ENCODE measurements around the gene CSTA.

Gene CSTA

GRCh38 chr3:122316368-122316767, 8.7 kb upstream of the CSTA start:
- DNase-seq (ENCODE audit: insufficient read length, low spot score), result no peak
- no peak for FAIRE-seq
- TF ChIP-seq SPI1 (IDR thresholded peaks at IDR 0.05; ENCODE audit: low read depth, low read length) (no peak), POLR2AphosphoS5 (IDR thresholded peaks at IDR 0.05; ENCODE audit: low read depth, low read length) (no peak), PAX5 (IDR thresholded peaks at IDR 0.05; ENCODE audit: insufficient read depth, low read length, severe bottlenecking) (no peak), TAF1 (IDR thresholded peaks at IDR 0.05; ENCODE audit: low read depth, low read length) (no peak), POU2F2 (IDR thresholded peaks at IDR 0.05; ENCODE audit: low read depth, low read length) (no peak), POLR2A (IDR thresholded peaks at IDR 0.05; ENCODE audit: low read depth, low read length) (no peak)

- FAIRE-seq (no peak), DNase-seq (ENCODE audit: insufficient read length, low spot score) (no peak)
- TF ChIP-seq POLR2A (IDR thresholded peaks at IDR 0.05; ENCODE audit: low read depth, low read length) (no peak), POU2F2 (IDR thresholded peaks at IDR 0.05; ENCODE audit: low read depth, low read length) (no peak), POLR2AphosphoS5 (IDR thresholded peaks at IDR 0.05; ENCODE audit: low read depth, low read length) (no peak), PAX5 (IDR thresholded peaks at IDR 0.05; ENCODE audit: insufficient read depth, low read length, severe bottlenecking) (no peak), SPI1 (IDR thresholded peaks at IDR 0.05; ENCODE audit: low read depth, low read length) (no peak), TAF1 (IDR thresholded peaks at IDR 0.05; ENCODE audit: low read depth, low read length) (no peak)
Observed at GRCh38 chr3:122318620-122319019, 6.4 kb upstream of the CSTA start.

GRCh38 chr3:122322095-122323075, 2.7 kb upstream of the CSTA start:
- FAIRE-seq (peak; percentile 68), DNase-seq (ENCODE audit: insufficient read length, low spot score) (no peak)
- TF ChIP-seq POLR2AphosphoS5 (IDR thresholded peaks at IDR 0.05; ENCODE audit: low read depth, low read length), result no peak
- no peak for TF ChIP-seq POLR2A (IDR thresholded peaks at IDR 0.05; ENCODE audit: low read depth, low read length)
- no peak for TF ChIP-seq PAX5 (IDR thresholded peaks at IDR 0.05; ENCODE audit: insufficient read depth, low read length, severe bottlenecking)
- no peak for TF ChIP-seq POU2F2 (IDR thresholded peaks at IDR 0.05; ENCODE audit: low read depth, low read length)
- no peak for TF ChIP-seq TAF1 (IDR thresholded peaks at IDR 0.05; ENCODE audit: low read depth, low read length)
- TF ChIP-seq SPI1 (IDR thresholded peaks at IDR 0.05; ENCODE audit: low read depth, low read length), result no peak

- FAIRE-seq (peak; percentile 16), DNase-seq (ENCODE audit: insufficient read length, low spot score) (no peak)
- TF ChIP-seq SPI1 (IDR thresholded peaks at IDR 0.05; ENCODE audit: low read depth, low read length), result peak; percentile 84
- no peak for TF ChIP-seq PAX5 (IDR thresholded peaks at IDR 0.05; ENCODE audit: insufficient read depth, low read length, severe bottlenecking)
- TF ChIP-seq POU2F2 (IDR thresholded peaks at IDR 0.05; ENCODE audit: low read depth, low read length), result no peak
- no peak for TF ChIP-seq POLR2A (IDR thresholded peaks at IDR 0.05; ENCODE audit: low read depth, low read length)
- no peak for TF ChIP-seq TAF1 (IDR thresholded peaks at IDR 0.05; ENCODE audit: low read depth, low read length)
- no peak for TF ChIP-seq POLR2AphosphoS5 (IDR thresholded peaks at IDR 0.05; ENCODE audit: low read depth, low read length)
Observed at GRCh38 chr3:122325769-122326168, 721 bp downstream of the CSTA start.

GRCh38 chr3:122331886-122332285, 6.8 kb downstream of the CSTA start:
- TF ChIP-seq POU2F2 (IDR thresholded peaks at IDR 0.05; ENCODE audit: low read depth, low read length) (no peak), POLR2A (IDR thresholded peaks at IDR 0.05; ENCODE audit: low read depth, low read length) (no peak), SPI1 (IDR thresholded peaks at IDR 0.05; ENCODE audit: low read depth, low read length) (no peak), TAF1 (IDR thresholded peaks at IDR 0.05; ENCODE audit: low read depth, low read length) (no peak), PAX5 (IDR thresholded peaks at IDR 0.05; ENCODE audit: insufficient read depth, low read length, severe bottlenecking) (no peak), POLR2AphosphoS5 (IDR thresholded peaks at IDR 0.05; ENCODE audit: low read depth, low read length) (no peak)
- no peak for FAIRE-seq
- no peak for DNase-seq (ENCODE audit: insufficient read length, low spot score)

GRCh38 chr3:122332551-122332950, 7.5 kb downstream of the CSTA start:
- DNase-seq (ENCODE audit: insufficient read length, low spot score) (no peak), FAIRE-seq (no peak)
- TF ChIP-seq TAF1 (IDR thresholded peaks at IDR 0.05; ENCODE audit: low read depth, low read length), result no peak
- no peak for TF ChIP-seq PAX5 (IDR thresholded peaks at IDR 0.05; ENCODE audit: insufficient read depth, low read length, severe bottlenecking)
- no peak for TF ChIP-seq POU2F2 (IDR thresholded peaks at IDR 0.05; ENCODE audit: low read depth, low read length)
- TF ChIP-seq POLR2A (IDR thresholded peaks at IDR 0.05; ENCODE audit: low read depth, low read length), result no peak
- no peak for TF ChIP-seq SPI1 (IDR thresholded peaks at IDR 0.05; ENCODE audit: low read depth, low read length)
- no peak for TF ChIP-seq POLR2AphosphoS5 (IDR thresholded peaks at IDR 0.05; ENCODE audit: low read depth, low read length)

- DNase-seq (ENCODE audit: insufficient read length, low spot score) (no peak), FAIRE-seq (no peak)
- no peak for TF ChIP-seq POLR2A (IDR thresholded peaks at IDR 0.05; ENCODE audit: low read depth, low read length)
- no peak for TF ChIP-seq PAX5 (IDR thresholded peaks at IDR 0.05; ENCODE audit: insufficient read depth, low read length, severe bottlenecking)
- TF ChIP-seq SPI1 (IDR thresholded peaks at IDR 0.05; ENCODE audit: low read depth, low read length), result no peak
- TF ChIP-seq TAF1 (IDR thresholded peaks at IDR 0.05; ENCODE audit: low read depth, low read length), result no peak
- no peak for TF ChIP-seq POLR2AphosphoS5 (IDR thresholded peaks at IDR 0.05; ENCODE audit: low read depth, low read length)
- no peak for TF ChIP-seq POU2F2 (IDR thresholded peaks at IDR 0.05; ENCODE audit: low read depth, low read length)
Observed at GRCh38 chr3:122342803-122343202, 17.8 kb downstream of the CSTA start.

- no peak for DNase-seq (ENCODE audit: insufficient read length, low spot score)
- no peak for FAIRE-seq
- no peak for TF ChIP-seq POLR2A (IDR thresholded peaks at IDR 0.05; ENCODE audit: low read depth, low read length)
- TF ChIP-seq POU2F2 (IDR thresholded peaks at IDR 0.05; ENCODE audit: low read depth, low read length), result no peak
- TF ChIP-seq SPI1 (IDR thresholded peaks at IDR 0.05; ENCODE audit: low read depth, low read length), result no peak
- TF ChIP-seq POLR2AphosphoS5 (IDR thresholded peaks at IDR 0.05; ENCODE audit: low read depth, low read length), result no peak
- no peak for TF ChIP-seq TAF1 (IDR thresholded peaks at IDR 0.05; ENCODE audit: low read depth, low read length)
- TF ChIP-seq PAX5 (IDR thresholded peaks at IDR 0.05; ENCODE audit: insufficient read depth, low read length, severe bottlenecking), result no peak
Observed at GRCh38 chr3:122343654-122344053, 18.6 kb downstream of the CSTA start.

- no peak for FAIRE-seq
- no peak for TF ChIP-seq SPI1 (IDR thresholded peaks at IDR 0.05; ENCODE audit: low read depth, low read length)
Observed at GRCh38 chr3:122349171-122349570, 24.1 kb downstream of the CSTA start.

More at GRCh38 chr3:122349171-122349570, 24.1 kb downstream of the CSTA start:
- no peak for DNase-seq (ENCODE audit: insufficient read length, low spot score)

All from GM12891 (cell line).